WTC11 (cell line): Measurements from ENCODE around the gene HPSE2. TPM values are rescaled to one million over a fixed set of nuclear protein-coding genes. Genes with fewer than 3 reads are reported as not detected.

Source experiments
- ATAC-seq: fragments of 200-7000 bp; cut with Tn5 transposase; 2 replicates; pipeline ENCODE4 v1.10.0; 2021; ENCODE audit warnings: mild to moderate bottlenecking, moderate library complexity
- CTCF ChIA-PET: fragments of 300-600 bp; sonication (Branson Sonifier 250); formaldehyde crosslinking; loops from one replicate; lab custom pipeline; 2021; ENCODE audit warnings: antibody characterized with exemption; lab: Charles Lee
- POLR2A ChIA-PET: fragments of 350-600 bp; sonication (Branson Sonifier 250); formaldehyde crosslinking; loops from one replicate; lab custom pipeline; 2021; ENCODE audit warnings: antibody characterized with exemption; lab: Charles Lee
- DNase-seq: peaks from one replicate; pipeline ENCODE4 v3.0.0; 2021; ENCODE audit warnings: low spot score
- H3K27ac Mint-ChIP-seq: 2 replicates; pipeline ENCODE4 v1.8.0; 2021; ENCODE audit warnings: mixed read lengths
- H3K27me3 Mint-ChIP-seq: 2 replicates; pipeline ENCODE4 v1.8.0; 2021; ENCODE audit warnings: low read depth, mild to moderate bottlenecking, moderate library complexity, mixed read lengths
- H3K36me3 Mint-ChIP-seq: 2 replicates; pipeline ENCODE4 v1.8.0; 2021; ENCODE audit warnings: mixed read lengths
- H3K4me1 Mint-ChIP-seq: 2 replicates; pipeline ENCODE4 v1.8.0; 2022; ENCODE audit warnings: mixed read lengths
- H3K4me3 Mint-ChIP-seq: 2 replicates; pipeline ENCODE4 v1.8.0; 2021; ENCODE audit warnings: mild to moderate bottlenecking, moderate library complexity, mixed read lengths
- H3K9me3 Mint-ChIP-seq: 2 replicates; pipeline ENCODE4 v1.8.0; 2021; ENCODE audit warnings: mixed read lengths
- ATF1 ChIP-seq: sonication (generic); formaldehyde crosslinking; IDR thresholded peaks from 2 replicates; pipeline ENCODE4 v1.8.1; 2023; ENCODE audit warnings: mild to moderate bottlenecking, moderate library complexity, missing genetic modification reagents
- CBFB ChIP-seq: sonication (generic); formaldehyde crosslinking; IDR thresholded peaks from 2 replicates; pipeline ENCODE4 v1.8.1; 2022; ENCODE audit warnings: mild to moderate bottlenecking, low read depth, missing genetic modification reagents
- E2F5 ChIP-seq: sonication (generic); formaldehyde crosslinking; IDR thresholded peaks from 2 replicates; pipeline ENCODE4 v1.8.1; 2022; ENCODE audit warnings: mild to moderate bottlenecking, moderate library complexity, missing genetic modification reagents
- FOXP4 ChIP-seq: sonication (generic); formaldehyde crosslinking; IDR thresholded peaks from 2 replicates; pipeline ENCODE4 v1.8.0; 2022; ENCODE audit warnings: mild to moderate bottlenecking, missing genetic modification reagents
- GRHL2 ChIP-seq: fragments of 250-450 bp; sonication (Bioruptor Pico); IDR thresholded peaks from 2 replicates; pipeline ENCODE4 v1.8.0; 2022; ENCODE audit warnings: mild to moderate bottlenecking, moderate library complexity; ENCODE audit not compliant: insufficient replicate concordance, severe bottlenecking
- GTF2I ChIP-seq: fragments of 250-450 bp; sonication (Bioruptor Pico); conservative IDR thresholded peaks from 2 replicates; pipeline ENCODE4 v1.4.0; 2021; ENCODE audit warnings: mild to moderate bottlenecking
- HMGA2 ChIP-seq: fragments of 250-450 bp; sonication (Bioruptor Pico); IDR thresholded peaks from 2 replicates; pipeline ENCODE4 v1.4.0; 2021; ENCODE audit warnings: mild to moderate bottlenecking, moderate library complexity
- IRF1 ChIP-seq: sonication (generic); formaldehyde crosslinking; IDR thresholded peaks from 2 replicates; pipeline ENCODE4 v1.8.0; 2023; ENCODE audit warnings: missing genetic modification reagents
- IRF2 ChIP-seq: sonication (generic); formaldehyde crosslinking; IDR thresholded peaks from 2 replicates; pipeline ENCODE4 v1.8.0; 2022; ENCODE audit warnings: low read depth, missing genetic modification reagents, borderline replicate concordance
- NR1H2 ChIP-seq: sonication (generic); formaldehyde crosslinking; IDR thresholded peaks from 2 replicates; pipeline ENCODE4 v1.9.0; 2021; ENCODE audit warnings: mild to moderate bottlenecking, moderate library complexity, missing genetic modification reagents
- NR3C1 ChIP-seq: sonication (generic); formaldehyde crosslinking; conservative IDR thresholded peaks from 2 replicates; pipeline ENCODE4 v1.8.1; 2023; ENCODE audit warnings: low read depth, mild to moderate bottlenecking, missing genetic modification reagents
- OVOL2 ChIP-seq: fragments of 250-450 bp; sonication (Bioruptor Pico); IDR thresholded peaks from 2 replicates; pipeline ENCODE4 v1.9.0; 2021; ENCODE audit warnings: mild to moderate bottlenecking, borderline replicate concordance
- RELA ChIP-seq: sonication (generic); formaldehyde crosslinking; IDR thresholded peaks from 2 replicates; pipeline ENCODE4 v1.8.1; 2022; ENCODE audit warnings: missing genetic modification reagents, mild to moderate bottlenecking, borderline replicate concordance
- SMAD4 ChIP-seq: sonication (generic); formaldehyde crosslinking; IDR thresholded peaks from 2 replicates; pipeline ENCODE4 v1.8.0; 2022; ENCODE audit warnings: mild to moderate bottlenecking, missing genetic modification reagents
- TEAD1 ChIP-seq: sonication (generic); formaldehyde crosslinking; IDR thresholded peaks from 2 replicates; pipeline ENCODE4 v1.8.0; 2022; ENCODE audit warnings: mild to moderate bottlenecking, missing genetic modification reagents
- ZNF121 ChIP-seq: sonication (generic); formaldehyde crosslinking; IDR thresholded peaks from 2 replicates; pipeline ENCODE4 v1.8.0; 2023; ENCODE audit warnings: missing genetic modification reagents
- ZNF138 ChIP-seq: sonication (generic); formaldehyde crosslinking; conservative IDR thresholded peaks from 2 replicates; pipeline ENCODE4 v1.8.1; 2022; ENCODE audit warnings: mild to moderate bottlenecking, moderate library complexity, missing genetic modification reagents
- ZNF219 ChIP-seq: sonication (generic); formaldehyde crosslinking; IDR thresholded peaks from 2 replicates; pipeline ENCODE4 v1.8.0; 2023; ENCODE audit warnings: missing genetic modification reagents, mild to moderate bottlenecking, borderline replicate concordance
- ZNF317 ChIP-seq: sonication (generic); formaldehyde crosslinking; IDR thresholded peaks from 2 replicates; pipeline ENCODE4 v1.8.1; 2023; ENCODE audit warnings: low read depth, mild to moderate bottlenecking, moderate library complexity, missing genetic modification reagents, borderline replicate concordance
- ZNF416 ChIP-seq: fragments of 250-450 bp; sonication (Bioruptor Pico); IDR thresholded peaks from 2 replicates; pipeline ENCODE4 v1.9.0; 2021; ENCODE audit warnings: mild to moderate bottlenecking, inconsistent platforms
- total RNA-seq: library from RNA; stranded (reverse); gene quantifications from 3 replicates; pipeline ENCODE4 v1.2.3, GENCODE V29; 2021
- TF ChIP-seq, protein P1 (sequence below): sonication (generic); formaldehyde crosslinking; IDR thresholded peaks from 2 replicates; pipeline ENCODE4 v1.8.1; 2022; ENCODE audit warnings: mild to moderate bottlenecking, missing genetic modification reagents, moderate library complexity, borderline replicate concordance
- TF ChIP-seq, protein P2 (sequence below): fragments of 250-450 bp; sonication (Bioruptor Pico); IDR thresholded peaks from 2 replicates; pipeline ENCODE4 v1.9.0; 2021; ENCODE audit warnings: moderate library complexity, mild to moderate bottlenecking, inconsistent platforms, borderline replicate concordance
- TF ChIP-seq, protein P3 (sequence below): sonication (generic); formaldehyde crosslinking; IDR thresholded peaks from 2 replicates; pipeline ENCODE4 v1.8.1; 2022; ENCODE audit warnings: missing genetic modification reagents, borderline replicate concordance
- TF ChIP-seq, protein P4 (sequence below): sonication (generic); formaldehyde crosslinking; IDR thresholded peaks from 2 replicates; pipeline ENCODE4 v1.8.0; 2022; ENCODE audit warnings: mild to moderate bottlenecking, missing genetic modification reagents

Gene HPSE2
- total RNA-seq, 1 experiment from 2014 or later, result 0.66 TPM

GRCh38 chr10:99233689-99234037 lies 2.0 kb downstream of the HPSE2 start (continued):
- no peak for TF ChIP-seq SMAD4 (CRISPR knock-in tag)
- TF ChIP-seq, protein P1, sequence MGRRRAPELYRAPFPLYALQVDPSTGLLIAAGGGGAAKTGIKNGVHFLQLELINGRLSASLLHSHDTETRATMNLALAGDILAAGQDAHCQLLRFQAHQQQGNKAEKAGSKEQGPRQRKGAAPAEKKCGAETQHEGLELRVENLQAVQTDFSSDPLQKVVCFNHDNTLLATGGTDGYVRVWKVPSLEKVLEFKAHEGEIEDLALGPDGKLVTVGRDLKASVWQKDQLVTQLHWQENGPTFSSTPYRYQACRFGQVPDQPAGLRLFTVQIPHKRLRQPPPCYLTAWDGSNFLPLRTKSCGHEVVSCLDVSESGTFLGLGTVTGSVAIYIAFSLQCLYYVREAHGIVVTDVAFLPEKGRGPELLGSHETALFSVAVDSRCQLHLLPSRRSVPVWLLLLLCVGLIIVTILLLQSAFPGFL (CRISPR knock-in tag), result no peak
- TF ChIP-seq, protein P2, sequence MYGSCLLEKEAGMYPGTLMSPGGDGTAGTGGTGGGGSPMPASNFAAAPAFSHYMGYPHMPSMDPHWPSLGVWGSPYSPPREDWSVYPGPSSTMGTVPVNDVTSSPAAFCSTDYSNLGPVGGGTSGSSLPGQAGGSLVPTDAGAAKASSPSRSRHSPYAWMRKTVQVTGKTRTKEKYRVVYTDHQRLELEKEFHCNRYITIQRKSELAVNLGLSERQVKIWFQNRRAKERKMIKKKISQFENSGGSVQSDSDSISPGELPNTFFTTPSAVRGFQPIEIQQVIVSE (CRISPR knock-in tag), result no peak
- no peak for TF ChIP-seq GTF2I (CRISPR knock-in tag)
- no peak for TF ChIP-seq E2F5 (CRISPR knock-in tag)
- TF ChIP-seq ZNF416, result no peak
- no peak for TF ChIP-seq TEAD1 (CRISPR knock-in tag)
- TF ChIP-seq ZNF138 (CRISPR knock-in tag), result no peak
- no peak for TF ChIP-seq ZNF317 (CRISPR knock-in tag)
- no peak for TF ChIP-seq CBFB (CRISPR knock-in tag)
- no peak for TF ChIP-seq OVOL2
- TF ChIP-seq IRF1 (CRISPR knock-in tag), result no peak

GRCh38 chr10:99233000-99233688 lies 2.5 kb downstream of the HPSE2 start:
- CTCF ChIA-PET, result interaction anchor here (1.1 to 1.6 kb wide), 4 partner anchors 14 to 808 kb away, joined by 3 to 14 read pairs (median 4); no protein-coding TSS in a partner anchor
- peak overlapping the region; percentile 74 for H3K4me3 Mint-ChIP-seq
- no peak for TF ChIP-seq IRF2 (CRISPR knock-in tag)
- TF ChIP-seq ZNF121 (CRISPR knock-in tag), result no peak
- TF ChIP-seq NR3C1 (CRISPR knock-in tag), result no peak
- TF ChIP-seq ZNF138 (CRISPR knock-in tag), result no peak
- TF ChIP-seq HMGA2 (CRISPR knock-in tag), result no peak
- TF ChIP-seq, all 79 proteins: peak for 0
- Mint-ChIP-seq H3K4me1 (peaks cover 46% of the 10 kb centered on the region), H3K36me3 (no peaks in the 10 kb centered on the region), H3K9me3 (no peaks in the 10 kb centered on the region), H3K27me3 (peaks cover 100% of the 10 kb centered on the region), H3K27ac (no peak overlapping the region)
- ATAC-seq, result no peak
- POLR2A ChIA-PET, result interaction anchor here (0.6 kb wide), 1 partner anchor 22 kb away, joined by 4 read pairs; no protein-coding TSS in a partner anchor
- no peak for DNase-seq

DNA sequence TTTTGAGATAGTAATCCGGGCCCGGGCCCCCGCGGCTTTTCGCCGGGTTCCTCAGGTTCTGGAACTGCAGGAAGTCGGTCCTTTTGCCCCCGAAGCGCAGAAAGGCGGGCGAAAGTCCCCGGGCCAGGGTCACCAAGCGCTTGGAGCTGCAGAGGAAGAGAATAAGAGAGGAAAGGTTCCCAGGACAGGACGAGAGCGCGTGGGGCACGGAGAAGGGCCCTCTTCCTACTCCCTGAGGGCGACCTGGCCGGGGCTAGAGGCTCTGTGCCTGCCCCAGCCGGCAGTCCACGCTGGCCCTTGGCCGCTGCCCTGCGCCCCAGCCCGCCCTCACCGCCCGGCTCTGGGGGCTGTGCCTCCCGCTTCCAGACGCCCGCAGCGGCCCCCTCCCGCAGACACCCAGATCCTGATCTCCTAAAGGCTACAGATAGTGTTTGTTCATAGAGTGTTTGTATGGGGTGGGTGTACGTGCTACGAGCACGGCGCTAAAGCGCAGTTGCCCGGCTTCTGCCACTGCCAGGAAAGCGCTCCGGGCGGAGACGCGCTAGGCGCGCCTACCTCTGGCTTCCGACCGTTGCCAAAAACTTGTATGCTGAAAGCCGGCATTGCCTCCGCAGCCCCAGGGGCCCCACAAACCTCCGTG lies 3.2 kb downstream of the HPSE2 start:
- peaks cover 46% of the 10 kb centered on the region for H3K4me1 Mint-ChIP-seq
- peaks cover 97% of the 10 kb centered on the region for H3K27me3 Mint-ChIP-seq
- no peaks in the 10 kb centered on the region for H3K9me3 Mint-ChIP-seq
- ChIA-PET POLR2A (interaction anchor here (0.7 kb wide), 1 partner anchor 10 kb away, joined by 3 read pairs; no protein-coding TSS in a partner anchor), CTCF (interaction anchor here (1.0 to 1.8 kb wide), 2 partner anchors 14 to 765 kb away, joined by 3 to 7 read pairs; no protein-coding TSS in a partner anchor)
- DNase-seq (peak; percentile 62), ATAC-seq (peak; percentile 36)
- no peak overlapping the region for H3K27ac Mint-ChIP-seq
- H3K36me3 Mint-ChIP-seq, result no peaks in the 10 kb centered on the region
- peak overlapping the region; percentile 74 for H3K4me3 Mint-ChIP-seq
- TF ChIP-seq ATF1 (CRISPR knock-in tag) (no peak), FOXP4 (CRISPR knock-in tag) (no peak), NR1H2 (CRISPR knock-in tag) (no peak), RELA (CRISPR knock-in tag) (no peak), GRHL2 (CRISPR knock-in tag) (no peak), ZNF219 (CRISPR knock-in tag) (no peak)
- TF ChIP-seq, protein P3, sequence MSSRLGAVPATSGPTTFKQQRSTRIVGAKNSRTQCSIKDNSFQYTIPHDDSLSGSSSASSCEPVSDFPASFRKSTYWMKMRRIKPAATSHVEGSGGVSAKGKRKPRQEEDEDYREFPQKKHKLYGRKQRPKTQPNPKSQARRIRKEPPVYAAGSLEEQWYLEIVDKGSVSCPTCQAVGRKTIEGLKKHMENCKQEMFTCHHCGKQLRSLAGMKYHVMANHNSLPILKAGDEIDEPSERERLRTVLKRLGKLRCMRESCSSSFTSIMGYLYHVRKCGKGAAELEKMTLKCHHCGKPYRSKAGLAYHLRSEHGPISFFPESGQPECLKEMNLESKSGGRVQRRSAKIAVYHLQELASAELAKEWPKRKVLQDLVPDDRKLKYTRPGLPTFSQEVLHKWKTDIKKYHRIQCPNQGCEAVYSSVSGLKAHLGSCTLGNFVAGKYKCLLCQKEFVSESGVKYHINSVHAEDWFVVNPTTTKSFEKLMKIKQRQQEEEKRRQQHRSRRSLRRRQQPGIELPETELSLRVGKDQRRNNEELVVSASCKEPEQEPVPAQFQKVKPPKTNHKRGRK (CRISPR knock-in tag), result no peak
- TF ChIP-seq, protein P4, sequence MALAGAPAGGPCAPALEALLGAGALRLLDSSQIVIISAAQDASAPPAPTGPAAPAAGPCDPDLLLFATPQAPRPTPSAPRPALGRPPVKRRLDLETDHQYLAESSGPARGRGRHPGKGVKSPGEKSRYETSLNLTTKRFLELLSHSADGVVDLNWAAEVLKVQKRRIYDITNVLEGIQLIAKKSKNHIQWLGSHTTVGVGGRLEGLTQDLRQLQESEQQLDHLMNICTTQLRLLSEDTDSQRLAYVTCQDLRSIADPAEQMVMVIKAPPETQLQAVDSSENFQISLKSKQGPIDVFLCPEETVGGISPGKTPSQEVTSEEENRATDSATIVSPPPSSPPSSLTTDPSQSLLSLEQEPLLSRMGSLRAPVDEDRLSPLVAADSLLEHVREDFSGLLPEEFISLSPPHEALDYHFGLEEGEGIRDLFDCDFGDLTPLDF (CRISPR knock-in tag), result no peak
